Endothelial cell of umbilical vein (primary cell): ENCODE results near the gene THSD4.

Source experiments
- CTCF ChIP-seq, 2 donors: IDR thresholded peaks; 1 replicate in 1 of 2; 2 replicates in 1 of 2; pipeline ENCODE4 v1.5.1; 2011; ENCODE audit warnings: low read length in 2 of 2, mild to moderate bottlenecking in 2 of 2, moderate library complexity in 2 of 2, control low read depth in 1 of 2, inconsistent platforms in 1 of 2, low read depth in 1 of 2; ENCODE audit not compliant: insufficient read depth in 1 of 2; ENCODE audit errors: extremely low read depth in 1 of 2
- JUN ChIP-seq: IDR thresholded peaks from 2 replicates; pipeline ENCODE4 v1.6.1; 2011; ENCODE audit warnings: borderline replicate concordance, low read depth; ENCODE audit not compliant: insufficient read length, insufficient read depth
- MYC ChIP-seq: IDR thresholded peaks from one replicate; pipeline ENCODE4 v1.6.1; 2011; ENCODE audit warnings: mild to moderate bottlenecking, low read depth, low read length

- no peak for TF ChIP-seq JUN
- no peak for TF ChIP-seq MYC
- TF ChIP-seq CTCF (IDR thresholded peaks at IDR 0.05; ENCODE audit: extremely low read depth in 1 of 2, insufficient read depth in 1 of 2, low read depth in 1 of 2, low read length in 2 of 2) = no peak
These were observed 144.6 kb downstream of the THSD4 start for GRCh38 chr15:71259866-71260265.
